ENCODE measurements around the gene ACSL4.
"Not testable (repeated sequence)": the region's sequence is repeated elsewhere in the genome, so short reads cannot be mapped to it uniquely, and the experiment has no call there.

Gene ACSL4

DNA sequence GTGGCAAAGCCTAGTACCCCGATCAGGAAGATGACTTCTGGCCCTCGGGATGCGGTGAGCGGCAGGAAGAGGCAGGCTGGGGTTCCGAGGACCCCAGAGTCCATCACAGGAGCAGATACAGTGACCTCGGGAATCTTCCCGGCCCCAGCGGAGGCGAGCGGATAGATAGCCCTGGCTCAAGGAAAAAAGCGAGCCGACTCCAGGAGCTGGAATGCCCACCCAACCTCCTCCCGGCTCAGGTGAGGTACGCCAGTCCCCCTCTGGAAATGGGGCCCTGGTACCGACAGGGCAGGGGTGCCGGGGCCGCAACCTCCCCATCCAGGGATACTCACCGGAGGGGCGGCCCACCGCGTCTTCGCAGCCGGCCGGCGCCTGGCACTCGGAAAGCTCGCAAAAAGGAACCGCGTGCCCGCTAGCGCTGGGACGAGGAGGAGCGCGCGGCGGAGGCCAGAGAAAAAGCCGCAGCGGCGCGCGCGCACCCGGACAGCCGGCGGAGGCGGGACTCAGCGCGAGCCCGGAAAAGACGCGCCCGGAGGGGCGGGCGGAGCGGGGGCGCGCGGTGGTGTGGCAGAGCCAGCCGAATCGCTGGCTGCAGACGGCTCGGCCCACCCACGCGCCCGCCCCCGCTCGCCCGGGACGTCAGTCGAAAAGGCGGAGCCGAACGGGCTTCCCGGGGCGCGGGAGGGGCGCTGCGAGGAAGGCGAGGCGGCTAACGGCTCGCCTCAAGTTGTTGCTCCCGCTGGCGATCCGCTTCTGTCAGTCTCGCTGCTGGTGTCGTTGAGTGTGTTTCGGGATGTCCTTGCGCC, at the start of gene ACSL4:
Gene ACSL4 (minus strand): TSS at position 451 of the 806 bp plus-strand sequence. CDS start 49,894 bp downstream, outside the sequence.
- peak; percentile 78 for DNase-seq

DNA sequence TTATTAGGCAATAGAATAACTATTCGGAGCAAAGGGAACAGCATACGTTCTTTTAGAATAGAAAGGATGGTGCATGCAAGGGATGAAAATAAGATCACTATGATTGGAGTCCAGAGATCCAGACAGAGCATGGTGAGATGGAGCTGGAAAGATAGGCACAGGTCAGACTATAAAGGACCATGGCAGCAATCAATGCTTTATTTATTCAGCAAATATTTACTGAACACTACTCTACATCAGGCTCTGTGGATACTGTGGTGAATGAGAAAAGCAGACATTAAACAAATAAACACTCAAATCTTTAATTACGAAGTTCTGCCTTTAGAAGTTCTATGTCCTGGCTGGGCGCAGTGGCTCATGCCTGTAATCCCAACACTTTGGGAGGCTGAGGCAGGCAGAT, 44.7 kb upstream of the ACSL4 start:
- no peak for DNase-seq

DNA sequence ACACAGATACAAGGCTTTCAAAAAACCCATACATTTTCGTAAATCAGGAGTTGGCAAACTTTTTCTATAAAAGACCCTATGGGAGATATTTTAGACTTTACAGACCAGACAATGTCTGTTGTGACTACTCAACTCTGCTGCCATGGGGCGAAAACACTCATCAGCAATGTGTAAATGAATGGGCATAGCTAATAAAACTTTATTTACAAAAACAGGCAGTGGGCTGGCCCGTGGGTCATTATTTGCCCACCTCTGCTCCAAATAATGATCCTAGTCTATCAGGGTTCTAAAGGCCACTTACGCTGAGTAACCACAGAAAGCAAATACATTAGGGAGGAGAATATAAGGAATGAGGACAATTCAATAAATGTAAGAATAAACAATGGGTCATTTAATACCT, 43.9 kb upstream of the ACSL4 start:
- DNase-seq = no peak

DNA sequence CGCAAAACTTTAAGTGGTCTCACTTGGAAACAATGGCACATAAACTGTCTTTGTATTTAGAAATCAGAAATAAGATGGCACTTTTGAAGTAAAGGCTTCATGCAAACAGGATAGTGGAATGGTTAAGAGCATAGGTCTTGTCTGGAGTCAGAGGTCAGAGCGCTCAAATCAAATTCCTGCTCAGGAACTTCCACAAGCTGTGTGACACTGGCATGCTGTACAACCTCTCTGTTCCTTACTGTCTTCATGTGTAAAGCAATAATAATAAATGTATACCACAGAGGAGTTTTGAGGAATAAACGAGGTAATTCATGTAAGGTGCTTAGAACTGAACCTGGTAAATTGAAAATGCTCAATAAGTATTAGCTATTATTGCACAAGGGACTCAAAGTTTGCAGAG, 43.4 kb upstream of the ACSL4 start:
- no peak for DNase-seq

DNA sequence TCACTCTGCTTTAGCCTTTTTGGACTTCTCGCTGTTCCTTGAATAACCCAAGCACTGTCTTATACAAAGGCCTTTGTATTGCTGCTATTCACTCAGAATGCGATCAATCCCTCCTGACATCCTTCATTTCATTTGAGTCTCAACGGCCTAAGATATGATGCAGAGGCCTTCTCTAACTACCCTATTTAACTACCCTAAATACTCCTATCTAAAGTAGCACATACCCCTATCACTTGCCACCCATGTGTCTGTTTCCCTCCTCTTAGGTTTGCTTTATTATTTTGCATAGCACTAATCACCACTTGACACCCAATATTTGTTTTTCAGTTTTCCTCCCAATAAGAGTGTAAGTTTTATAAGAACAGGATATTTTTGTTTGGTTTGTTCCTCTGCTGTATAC, 42.3 kb upstream of the ACSL4 start:
- DNase-seq = no peak

DNA sequence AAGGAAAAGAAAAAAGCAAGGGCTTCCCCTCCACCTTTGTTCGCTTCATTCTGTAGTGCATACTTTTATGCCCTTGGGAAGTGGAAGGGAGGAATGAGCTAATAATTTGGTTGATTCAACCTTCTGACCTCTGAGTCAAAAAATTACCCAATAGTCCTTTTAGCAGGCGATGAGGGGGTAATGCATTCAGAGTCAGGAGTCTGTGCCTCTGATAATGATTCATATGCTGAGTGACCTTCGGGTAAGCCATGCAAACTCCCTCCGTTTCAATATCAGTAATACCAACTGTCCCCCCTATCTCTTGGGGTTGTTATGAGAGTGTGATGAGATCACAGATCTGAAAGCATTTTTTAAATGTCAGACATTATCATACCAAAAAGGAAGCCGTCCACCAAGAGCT, 41.6 kb upstream of the ACSL4 start:
- DNase-seq = no peak

DNA sequence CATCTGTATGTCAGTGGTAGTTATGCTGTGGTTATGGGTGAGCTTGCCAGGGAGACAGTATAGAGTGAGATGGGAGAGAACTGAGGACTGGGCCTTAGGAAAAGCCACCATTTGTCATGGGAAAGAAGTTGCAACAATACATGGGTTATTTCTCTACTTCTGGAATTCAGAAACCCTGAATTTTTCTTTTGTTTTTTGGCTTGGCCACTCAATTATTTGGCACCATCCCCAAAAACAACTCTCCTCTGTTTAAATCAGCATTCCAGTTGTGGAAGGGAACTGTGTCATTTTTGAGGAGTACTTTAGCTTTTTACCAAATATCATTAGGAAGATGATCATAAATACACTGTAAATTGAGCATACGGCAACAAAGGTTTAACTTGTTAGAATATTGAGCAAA, 41.1 kb upstream of the ACSL4 start:
- DNase-seq = no peak

DNA sequence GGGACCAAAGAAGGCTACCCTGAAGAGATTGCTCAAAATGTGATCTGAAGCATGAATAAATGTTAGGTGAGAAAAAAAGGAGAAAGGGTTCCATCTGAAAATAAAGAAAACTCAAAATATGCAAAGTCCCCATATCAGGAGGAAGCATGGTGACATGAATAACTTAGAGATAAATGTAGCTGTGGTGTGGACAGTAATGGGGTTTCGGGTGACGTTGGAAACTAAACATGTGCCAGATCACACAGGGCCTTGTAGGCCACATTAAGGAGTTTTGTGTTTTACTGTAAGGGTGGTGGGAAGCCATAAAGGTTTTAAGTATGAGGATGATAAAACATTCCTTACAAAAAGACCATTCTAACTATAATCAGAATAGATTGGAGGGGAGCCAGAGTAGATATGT, 40.3 kb upstream of the ACSL4 start:
- no peak for DNase-seq

DNA sequence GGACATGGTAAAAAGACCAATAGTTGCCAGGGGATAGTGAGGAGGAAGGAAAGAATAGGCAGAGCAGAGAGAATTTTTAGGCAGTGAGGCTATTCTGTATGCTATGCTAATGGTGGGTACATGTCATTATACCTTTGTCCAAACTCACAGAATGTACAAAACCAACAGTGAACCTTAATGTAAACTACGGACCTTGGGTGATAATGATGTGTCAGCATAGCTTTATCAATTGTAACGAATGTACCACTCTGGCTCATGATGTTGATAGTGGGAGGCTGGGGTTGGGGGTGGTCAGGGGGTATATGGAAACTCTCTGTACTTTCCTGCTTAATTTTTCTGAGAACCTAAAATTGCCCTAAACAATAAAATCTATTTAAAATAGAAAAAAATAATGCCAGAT, 37.7 kb upstream of the ACSL4 start:
- DNase-seq = no peak

DNA sequence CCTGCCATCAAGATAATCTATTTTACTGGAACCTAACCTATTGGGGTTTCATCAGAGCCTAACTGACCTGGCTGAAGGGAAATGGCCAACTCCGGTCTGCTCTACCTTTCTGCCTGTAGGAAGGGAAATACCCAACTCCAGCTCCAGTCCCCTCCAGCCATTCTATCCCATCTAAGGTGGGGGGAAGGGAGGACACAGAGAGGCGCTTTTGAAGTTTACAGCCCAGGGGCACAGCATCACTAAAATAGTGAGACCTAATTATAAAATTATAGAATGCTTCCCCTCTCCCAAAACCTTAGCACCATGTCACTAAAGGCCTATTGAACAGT, 27.8 kb upstream of the ACSL4 start:
- DNase-seq = no peak

DNA sequence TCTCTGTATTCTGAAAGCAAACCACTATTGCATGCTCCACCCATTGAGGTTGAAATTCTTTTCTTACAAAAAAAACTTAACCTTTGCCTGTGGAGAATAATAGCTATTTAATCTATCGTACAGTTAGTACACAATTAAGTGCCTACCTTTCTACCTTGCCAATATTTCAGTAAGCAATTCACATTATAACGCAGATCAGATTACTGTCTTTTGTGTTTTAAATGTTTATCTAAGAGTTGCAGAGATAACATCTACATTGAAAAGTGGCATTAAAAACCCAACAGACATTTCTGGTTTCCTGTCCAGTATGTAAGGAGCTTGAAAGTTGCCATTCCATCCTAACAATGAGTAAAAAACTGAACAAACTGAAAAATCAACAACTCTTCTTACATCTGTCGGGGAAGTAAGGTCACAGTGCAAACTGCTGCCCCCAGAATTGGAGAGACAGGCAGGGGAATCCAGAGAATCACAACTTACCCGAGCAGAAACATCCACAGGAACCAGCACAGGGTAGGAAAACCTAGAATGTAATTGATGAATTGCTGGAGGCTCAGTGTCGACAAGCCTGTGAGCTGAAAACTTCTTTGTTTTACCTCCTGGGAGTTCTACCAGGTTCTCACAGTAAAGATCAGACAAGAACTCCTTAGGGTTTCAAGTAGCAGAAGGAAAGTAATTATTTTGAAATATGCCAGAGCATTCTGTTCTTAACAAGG, 27.3 kb upstream of the ACSL4 start:
- no peak for DNase-seq

DNA sequence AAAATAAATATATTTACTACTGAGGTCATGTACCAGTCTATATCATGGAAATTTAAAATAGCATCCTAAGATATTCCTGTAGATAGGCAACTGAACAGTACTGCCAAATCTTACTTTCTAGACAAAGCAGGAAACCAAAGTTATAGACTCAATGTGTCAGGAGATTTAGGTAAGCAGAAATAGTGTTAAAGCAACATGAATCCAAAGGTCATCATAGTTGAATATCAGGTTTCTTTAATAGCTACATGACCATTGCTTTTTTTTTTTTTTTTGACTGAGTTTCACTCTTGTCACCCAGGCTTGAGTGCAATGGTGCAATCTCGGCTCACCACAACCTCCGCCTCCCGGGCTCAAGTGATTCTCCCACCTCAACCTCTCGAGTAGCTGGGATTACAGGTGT, 20.2 kb upstream of the ACSL4 start:
- no peak for DNase-seq

DNA sequence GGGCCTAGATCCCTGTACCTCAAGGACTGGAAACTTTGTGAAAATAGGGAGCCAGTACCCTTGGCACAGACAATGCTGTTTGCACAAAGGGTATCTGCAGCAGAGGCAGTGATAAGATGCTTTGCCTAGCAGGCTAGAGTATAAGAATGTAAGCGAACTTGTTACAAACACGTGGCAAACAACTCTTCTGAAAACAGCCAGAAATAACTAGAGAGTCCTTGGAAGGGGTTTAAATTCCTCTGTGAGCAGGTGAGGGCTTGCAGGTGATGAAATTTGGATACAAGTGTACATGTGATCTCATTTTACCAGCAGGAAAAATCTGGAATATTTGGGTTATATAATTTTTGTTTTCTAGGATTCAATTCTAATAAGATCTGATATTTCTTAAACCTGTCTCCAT, 18.6 kb upstream of the ACSL4 start:
- DNase-seq = no peak

DNA sequence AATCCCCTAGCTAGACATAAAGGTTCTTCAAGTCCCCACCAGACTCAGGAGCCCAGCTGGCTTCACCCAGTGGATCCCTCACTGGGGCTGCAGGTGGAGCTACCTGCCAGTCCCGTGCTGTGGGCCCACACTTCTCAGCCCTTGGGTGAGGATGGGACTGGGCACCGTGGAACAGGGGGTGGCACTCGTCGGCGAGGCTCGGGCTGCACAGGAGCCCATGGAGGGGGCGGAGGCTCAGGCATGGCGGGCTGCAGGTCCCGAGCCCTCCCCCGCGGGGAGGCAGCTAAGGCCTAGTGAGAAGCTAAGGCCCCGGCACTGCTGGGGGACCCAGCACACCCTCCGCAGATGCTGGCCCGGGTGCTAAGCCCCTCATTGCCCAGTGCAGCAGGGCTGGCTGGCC, 16.1 kb upstream of the ACSL4 start:
- DNase-seq = no peak

DNA sequence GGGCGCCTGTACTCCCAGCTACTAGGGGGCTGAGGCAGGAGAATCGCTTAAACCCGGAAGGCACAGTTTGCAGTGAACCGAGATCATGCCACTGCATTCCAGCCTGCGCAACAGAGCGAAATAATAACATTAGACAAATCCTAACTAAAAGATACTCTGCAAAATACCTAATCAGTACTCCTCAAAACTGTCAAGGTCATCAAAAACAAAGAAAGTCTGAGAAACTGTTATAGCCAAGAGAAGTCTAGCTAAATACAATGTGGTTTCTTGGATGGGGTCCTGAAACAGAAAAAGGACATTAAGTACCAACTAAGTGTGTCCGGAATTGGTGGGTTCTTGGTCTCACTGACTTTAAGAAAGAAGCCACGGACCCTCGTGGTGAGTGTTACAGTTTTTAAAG, 14.6 kb upstream of the ACSL4 start:
- no peak for DNase-seq

DNA sequence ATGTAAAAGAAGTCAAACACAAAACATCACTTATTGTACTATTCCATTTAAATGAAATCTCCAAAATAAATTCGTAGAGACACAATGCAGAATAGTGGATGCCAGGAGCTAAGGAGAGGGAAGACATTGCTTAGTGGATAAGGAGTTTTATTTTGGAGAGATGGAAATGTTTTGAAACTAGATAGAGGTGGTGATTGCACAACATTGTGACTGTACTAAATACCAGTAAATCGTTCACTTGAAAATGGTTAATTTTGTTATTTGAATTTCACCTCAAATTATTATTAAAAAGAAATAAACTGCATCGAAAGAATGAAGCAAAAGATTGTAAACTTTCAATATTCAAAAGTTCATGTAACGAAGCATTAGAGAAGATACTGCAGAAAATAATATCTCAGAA, 9.7 kb upstream of the ACSL4 start:
- DNase-seq = no peak

DNA sequence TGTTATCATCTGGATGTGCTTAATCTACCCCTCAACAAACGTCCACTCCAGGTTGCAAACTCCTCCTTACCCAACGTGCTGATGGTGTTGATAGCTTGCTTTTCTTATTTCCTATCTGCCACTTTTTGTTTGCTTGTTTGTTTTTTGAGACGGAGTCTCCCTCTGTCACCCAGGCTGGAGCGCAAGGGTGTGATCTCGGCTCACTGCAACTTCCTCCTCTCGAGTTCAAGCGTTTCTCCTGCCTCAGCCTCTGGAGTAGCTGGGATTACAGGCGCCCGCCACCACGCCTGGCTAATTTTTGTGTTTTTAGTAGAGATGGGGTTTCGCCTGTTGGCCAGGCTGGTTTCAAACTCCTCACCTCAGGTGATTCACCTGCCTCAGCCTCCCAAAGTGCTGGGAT, 7.8 kb upstream of the ACSL4 start:
- not testable (repeated sequence) for DNase-seq

DNA sequence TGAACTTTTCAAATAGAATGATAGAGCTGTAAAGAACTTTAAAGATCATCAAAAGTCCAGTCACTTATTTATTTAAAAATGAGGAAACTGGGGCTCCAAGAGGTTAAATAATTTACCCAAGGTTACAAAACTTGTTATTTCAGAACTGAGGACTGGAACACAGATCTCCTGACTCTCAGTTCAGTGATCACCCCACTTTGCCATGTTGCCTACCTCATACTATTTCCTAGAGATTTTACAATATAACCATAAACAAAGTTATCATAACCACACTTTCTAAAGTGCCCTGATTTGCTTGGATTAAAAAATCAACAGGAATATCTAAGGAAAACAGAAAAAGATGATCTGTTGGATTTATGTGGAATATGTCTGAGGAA, 7.4 kb upstream of the ACSL4 start:
- no peak for DNase-seq

DNA sequence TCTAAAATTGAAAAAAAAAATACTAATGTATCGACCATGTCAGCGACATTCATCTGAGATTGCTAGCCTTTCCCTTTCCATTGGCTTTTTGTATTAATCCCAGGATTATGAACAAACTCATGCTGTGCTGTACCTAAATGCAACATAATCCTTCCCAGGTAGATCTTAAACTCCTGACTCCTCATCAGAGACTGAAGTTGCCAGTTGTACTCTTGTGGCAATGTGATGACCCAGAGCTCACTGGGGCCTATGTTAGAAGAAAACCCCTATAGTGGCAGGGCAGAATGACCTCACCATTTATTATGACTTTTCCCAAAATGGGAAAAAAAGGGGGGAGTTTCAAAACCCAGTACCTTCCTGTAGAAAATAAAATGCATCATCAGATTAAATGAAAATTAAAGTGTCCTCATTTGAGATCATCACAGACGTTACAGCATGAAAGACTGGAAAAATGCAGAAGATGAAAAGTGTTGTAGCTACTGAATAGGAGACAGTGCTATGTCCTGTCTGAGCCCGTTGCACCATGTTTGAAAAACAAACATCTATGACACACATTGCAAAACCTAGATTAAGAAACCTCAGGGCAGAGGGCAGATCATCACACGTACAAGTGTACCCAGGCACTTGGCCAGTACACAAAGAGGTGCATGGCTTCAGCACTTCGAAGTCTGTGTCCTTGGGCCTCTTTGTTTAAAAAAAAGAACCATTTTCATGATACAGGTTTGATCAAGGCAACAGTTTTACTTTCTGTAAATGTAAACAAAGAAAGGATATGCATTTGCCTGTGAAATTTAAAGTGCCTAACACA, 6.8 kb upstream of the ACSL4 start:
- DNase-seq = no peak

DNA sequence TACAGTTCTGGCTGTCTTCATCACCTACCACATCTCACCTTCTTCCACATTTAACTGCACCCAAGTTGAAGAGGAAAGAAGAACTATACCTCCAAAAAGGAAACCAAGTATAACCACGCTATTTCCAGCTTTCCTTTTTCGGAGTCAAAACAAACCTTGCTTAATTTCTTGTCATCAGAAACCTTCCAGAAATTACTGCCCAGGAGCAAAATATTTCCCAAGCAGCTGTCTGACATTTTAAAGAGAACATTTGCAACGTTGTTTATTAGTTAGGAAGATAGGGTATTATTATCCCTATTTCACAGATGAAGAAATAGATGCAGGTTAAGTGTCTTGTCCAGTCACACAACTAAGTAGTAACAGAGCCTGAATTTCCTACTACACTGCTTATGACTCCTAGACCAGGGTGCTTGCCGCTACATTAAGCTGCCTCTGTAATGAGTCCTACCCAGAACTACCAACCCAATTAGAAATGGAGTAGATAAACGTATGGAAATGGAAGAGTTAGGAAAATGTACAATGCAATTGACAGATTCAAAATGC, 2.2 kb upstream of the ACSL4 start:
- DNase-seq = no peak

DNA sequence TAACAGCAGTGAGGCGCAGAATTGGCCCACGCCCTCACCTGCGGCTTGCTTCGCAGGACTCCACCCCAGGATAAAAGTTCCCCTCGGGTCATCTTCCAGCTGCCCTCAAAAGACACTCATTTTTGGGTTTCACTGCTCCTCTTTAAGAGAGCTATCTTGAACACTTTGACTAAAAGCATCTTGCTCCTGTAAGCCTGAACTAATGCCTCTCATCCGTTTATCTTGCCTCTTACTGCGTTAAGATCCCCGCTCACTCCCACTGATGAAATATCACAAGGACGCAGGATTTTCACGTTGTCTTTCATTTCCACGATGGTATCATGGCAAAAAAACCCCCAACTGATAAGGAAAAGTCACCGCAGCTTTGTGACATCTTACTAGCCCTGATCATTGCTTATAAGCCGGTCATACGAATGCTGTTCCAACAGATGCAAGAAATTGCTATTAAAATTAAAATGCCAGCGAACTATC, 591 bp upstream of the ACSL4 start:
- DNase-seq = no peak

DNA sequence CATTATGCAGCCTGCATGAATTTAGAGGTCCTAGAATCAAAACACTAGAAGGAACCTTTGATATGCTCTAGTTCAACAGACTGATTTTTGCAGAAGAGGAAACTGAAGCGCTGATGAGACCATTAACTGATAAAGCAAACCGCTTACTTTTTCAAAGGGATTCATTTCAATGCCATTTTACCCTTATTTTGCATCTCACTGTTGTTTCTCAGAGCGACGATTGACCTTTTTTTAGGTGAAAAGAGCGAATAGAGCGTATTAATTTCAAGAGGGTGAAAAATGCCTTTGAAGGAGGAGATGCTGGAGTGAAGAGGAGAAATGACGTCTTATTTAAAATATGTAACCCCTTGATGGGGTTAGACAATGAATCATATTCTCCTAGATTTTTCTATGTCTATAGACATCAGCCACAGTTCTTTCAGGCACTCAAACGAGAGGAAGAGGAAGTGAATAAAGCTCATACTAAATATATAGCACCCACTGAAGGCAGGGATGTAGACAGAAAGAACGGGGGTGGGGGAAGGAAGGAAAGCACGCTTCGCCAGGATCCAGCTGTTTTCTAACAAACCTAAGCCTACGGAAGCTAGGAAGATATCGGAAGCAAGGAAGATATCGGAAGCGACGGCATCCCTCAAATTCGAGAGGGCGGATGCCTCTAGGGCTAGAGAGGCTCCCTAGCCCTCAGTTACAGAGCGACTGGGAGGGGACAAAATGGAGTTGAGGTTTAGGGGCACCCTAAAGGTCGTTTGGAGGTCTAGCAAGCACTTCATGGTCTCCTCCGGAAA, 848 bp downstream of the ACSL4 start:
- DNase-seq = no peak

DNA sequence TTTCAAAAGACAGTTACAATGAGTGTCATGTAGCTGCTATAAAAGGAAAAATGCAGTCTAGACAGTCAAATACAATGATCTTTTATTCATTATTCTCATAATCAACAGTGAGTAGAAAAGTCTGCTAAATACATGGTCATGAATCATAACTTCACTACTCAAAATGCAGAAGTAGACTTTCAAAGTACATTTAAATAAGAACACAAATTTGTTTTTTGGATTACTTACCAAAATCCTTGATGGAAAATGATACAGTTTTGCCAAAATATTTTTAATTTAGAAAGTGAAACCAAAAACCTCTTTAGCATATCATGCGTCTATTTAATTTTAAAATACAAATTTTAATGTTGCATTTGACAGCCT, 4.9 kb downstream of the ACSL4 start:
- DNase-seq = no peak
